GM12878 (cell line): ENCODE results near the gene ZDHHC1.

Experiments used
- ESRRA ChIP-seq: IDR thresholded peaks from 2 replicates; pipeline ENCODE4 v1.6.1; 2012; ENCODE audit warnings: mild to moderate bottlenecking, low read length, improper control_type of control experiment
- POLR2A ChIP-seq: IDR thresholded peaks from 2 replicates; pipeline ENCODE4 v1.6.1; 2011; ENCODE audit warnings: low read depth, mild to moderate bottlenecking, low read length
- TF ChIP-seq, protein P1 (sequence below), 3 experiments: IDR thresholded peaks in 2 of 3; conservative IDR thresholded peaks in 1 of 3; 2 replicates each; pipeline ENCODE4 v1.5.1; 2011; ENCODE audit warnings: low read depth in 3 of 3, low read length in 3 of 3, mild to moderate bottlenecking in 3 of 3, control low read depth in 2 of 3, moderate library complexity in 2 of 3, inconsistent platforms in 1 of 3, mixed read lengths in 1 of 3; ENCODE audit not compliant: control insufficient read depth in 2 of 3, insufficient read depth in 1 of 3; ENCODE audit errors: extremely low read depth in 1 of 3

GRCh38 chr16:67448580-67448979 is 32.3 kb upstream of the ZDHHC1 start:
- TF ChIP-seq, protein P1, sequence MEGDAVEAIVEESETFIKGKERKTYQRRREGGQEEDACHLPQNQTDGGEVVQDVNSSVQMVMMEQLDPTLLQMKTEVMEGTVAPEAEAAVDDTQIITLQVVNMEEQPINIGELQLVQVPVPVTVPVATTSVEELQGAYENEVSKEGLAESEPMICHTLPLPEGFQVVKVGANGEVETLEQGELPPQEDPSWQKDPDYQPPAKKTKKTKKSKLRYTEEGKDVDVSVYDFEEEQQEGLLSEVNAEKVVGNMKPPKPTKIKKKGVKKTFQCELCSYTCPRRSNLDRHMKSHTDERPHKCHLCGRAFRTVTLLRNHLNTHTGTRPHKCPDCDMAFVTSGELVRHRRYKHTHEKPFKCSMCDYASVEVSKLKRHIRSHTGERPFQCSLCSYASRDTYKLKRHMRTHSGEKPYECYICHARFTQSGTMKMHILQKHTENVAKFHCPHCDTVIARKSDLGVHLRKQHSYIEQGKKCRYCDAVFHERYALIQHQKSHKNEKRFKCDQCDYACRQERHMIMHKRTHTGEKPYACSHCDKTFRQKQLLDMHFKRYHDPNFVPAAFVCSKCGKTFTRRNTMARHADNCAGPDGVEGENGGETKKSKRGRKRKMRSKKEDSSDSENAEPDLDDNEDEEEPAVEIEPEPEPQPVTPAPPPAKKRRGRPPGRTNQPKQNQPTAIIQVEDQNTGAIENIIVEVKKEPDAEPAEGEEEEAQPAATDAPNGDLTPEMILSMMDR (IDR thresholded peaks at IDR 0.05 in 2 of 3, conservative IDR thresholded peaks at IDR 0.05 in 1 of 3; ENCODE audit: control insufficient read depth in 2 of 3, extremely low read depth in 1 of 3, insufficient read depth in 1 of 3, low read depth in 3 of 3, low read length in 3 of 3) = no peak
- TF ChIP-seq POLR2A (no peak), ESRRA (no peak)
